Measurements from ENCODE around the gene ST14. TPM values are rescaled to one million over a fixed set of nuclear protein-coding genes. Genes with fewer than 3 reads are reported as not detected.

ST14 gene
- polyA plus RNA-seq, 3 donors: 13.3 to 36.0 (median 23.6) TPM

DNA sequence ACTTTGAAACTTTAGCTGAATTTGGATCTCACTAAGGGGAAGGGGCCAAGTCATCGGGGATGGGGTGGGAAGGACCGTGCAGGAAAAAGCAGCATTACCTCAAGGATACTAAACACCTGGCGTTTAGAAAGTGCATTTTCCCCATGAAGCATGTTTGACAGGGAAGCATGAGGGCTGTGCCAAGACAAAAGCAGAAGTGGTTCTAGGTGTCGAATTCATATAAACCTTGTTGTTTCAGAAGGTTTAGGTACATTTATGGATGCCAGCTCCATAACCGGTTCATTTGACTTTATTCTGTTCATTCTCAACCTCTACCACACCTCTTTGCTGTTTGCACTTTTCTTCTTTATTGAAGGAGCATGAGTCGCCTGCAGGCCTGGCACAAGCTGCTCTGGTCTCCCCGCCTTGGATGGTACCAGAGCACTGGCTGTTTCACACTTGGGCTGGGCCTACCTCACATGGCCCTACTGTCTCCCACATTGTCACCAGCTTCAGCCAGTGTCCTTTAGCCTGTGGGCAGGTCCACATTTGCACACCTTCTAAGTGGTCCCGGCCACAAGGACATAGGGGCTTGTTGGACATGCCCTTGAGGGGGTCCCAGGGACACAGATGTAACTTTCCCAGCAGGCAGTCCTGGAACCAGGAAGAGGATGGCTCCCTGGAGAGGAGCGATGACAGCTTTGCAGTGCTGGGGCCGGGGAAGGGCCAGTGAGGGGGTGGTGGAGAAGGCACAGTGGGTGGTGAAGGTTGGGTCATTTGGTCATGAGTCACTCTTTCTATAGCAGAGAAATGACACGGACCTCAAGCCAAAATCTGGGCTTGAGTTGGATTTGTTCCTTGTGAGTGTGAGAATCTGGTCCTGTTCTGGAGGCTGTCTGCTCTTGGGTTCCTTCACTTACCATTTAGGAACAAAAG, 3.2 kb upstream of the ST14 start:
- H4K20me1 ChIP-seq (ENCODE audit: insufficient read depth, low read length): peaks cover 7% of the 10 kb centered on the region
- H3K27me3 ChIP-seq (ENCODE audit: control insufficient read depth in 2 of 2, insufficient read depth in 2 of 2, low read length in 2 of 2): peaks cover 0 to 14% of the 10 kb centered on the region in 2 donors
- no peak overlapping the region for H3K4me3 Mint-ChIP-seq
- H3K9me3 ChIP-seq (replicated peaks in 1 of 2; ENCODE audit: control insufficient read depth in 1 of 2, insufficient read depth in 1 of 2, low read length in 2 of 2): no peaks in the 10 kb centered on the region
- H3K27ac ChIP-seq (ENCODE audit: low read depth in 1 of 2, low read length in 2 of 2): peak overlapping the region in 1 of 2 donors; percentile 36
- no peaks in the 10 kb centered on the region for H3K36me3 ChIP-seq (replicated peaks in 1 of 2; ENCODE audit: control insufficient read depth in 1 of 2, insufficient read depth in 2 of 2, low read length in 2 of 2)
- peaks cover 5 to 9% of the 10 kb centered on the region in 2 donors for H3K36me3 Mint-ChIP-seq
- no peak overlapping the region for H3K4me2 ChIP-seq (replicated peaks; ENCODE audit: extremely low read depth, low read length, poor library complexity, severe bottlenecking)
- no peak overlapping the region for H3K9ac ChIP-seq (ENCODE audit: insufficient read depth, low read length, poor library complexity, severe bottlenecking)
- H3K27ac Mint-ChIP-seq: peak overlapping the region; percentile 14 to 80 (median 69)
- H3K4me1 ChIP-seq (ENCODE audit: control insufficient read depth in 1 of 2, insufficient read depth in 2 of 2, low read length in 2 of 2): peaks cover 52 to 65% of the 10 kb centered on the region in 2 donors
- peaks cover 16 to 26% (median 16%) of the 10 kb centered on the region in 3 donors for H3K27me3 Mint-ChIP-seq (ENCODE audit: low read depth in 3 of 3)
- WGBS (ENCODE audit: insufficient coverage): 81% methylated on average over 6 of the region's 11 CpGs
- H3K79me2 ChIP-seq (ENCODE audit: insufficient read depth, low read length): peaks cover 10% of the 10 kb centered on the region
- H3K4me3 ChIP-seq (replicated peaks in 1 of 3; ENCODE audit: low read depth in 2 of 3, low read length in 3 of 3): no peak overlapping the region
- intact Hi-C loops (cut with micrococcal nuclease): no loop called here
- H3K9me3 Mint-ChIP-seq: peaks cover 0 to 6% (median 0%) of the 10 kb centered on the region in 7 donors
- TF ChIP-seq, protein P1, sequence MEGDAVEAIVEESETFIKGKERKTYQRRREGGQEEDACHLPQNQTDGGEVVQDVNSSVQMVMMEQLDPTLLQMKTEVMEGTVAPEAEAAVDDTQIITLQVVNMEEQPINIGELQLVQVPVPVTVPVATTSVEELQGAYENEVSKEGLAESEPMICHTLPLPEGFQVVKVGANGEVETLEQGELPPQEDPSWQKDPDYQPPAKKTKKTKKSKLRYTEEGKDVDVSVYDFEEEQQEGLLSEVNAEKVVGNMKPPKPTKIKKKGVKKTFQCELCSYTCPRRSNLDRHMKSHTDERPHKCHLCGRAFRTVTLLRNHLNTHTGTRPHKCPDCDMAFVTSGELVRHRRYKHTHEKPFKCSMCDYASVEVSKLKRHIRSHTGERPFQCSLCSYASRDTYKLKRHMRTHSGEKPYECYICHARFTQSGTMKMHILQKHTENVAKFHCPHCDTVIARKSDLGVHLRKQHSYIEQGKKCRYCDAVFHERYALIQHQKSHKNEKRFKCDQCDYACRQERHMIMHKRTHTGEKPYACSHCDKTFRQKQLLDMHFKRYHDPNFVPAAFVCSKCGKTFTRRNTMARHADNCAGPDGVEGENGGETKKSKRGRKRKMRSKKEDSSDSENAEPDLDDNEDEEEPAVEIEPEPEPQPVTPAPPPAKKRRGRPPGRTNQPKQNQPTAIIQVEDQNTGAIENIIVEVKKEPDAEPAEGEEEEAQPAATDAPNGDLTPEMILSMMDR (IDR thresholded peaks at IDR 0.05): no peak
- peak; percentile 61 to 73 (median 61) for DNase-seq
- H2AFZ ChIP-seq (ENCODE audit: insufficient read depth, low read depth, low read length, poor library complexity, severe bottlenecking): no peak overlapping the region
- peaks cover 64% of the 10 kb centered on the region for H3K4me1 Mint-ChIP-seq

DNA sequence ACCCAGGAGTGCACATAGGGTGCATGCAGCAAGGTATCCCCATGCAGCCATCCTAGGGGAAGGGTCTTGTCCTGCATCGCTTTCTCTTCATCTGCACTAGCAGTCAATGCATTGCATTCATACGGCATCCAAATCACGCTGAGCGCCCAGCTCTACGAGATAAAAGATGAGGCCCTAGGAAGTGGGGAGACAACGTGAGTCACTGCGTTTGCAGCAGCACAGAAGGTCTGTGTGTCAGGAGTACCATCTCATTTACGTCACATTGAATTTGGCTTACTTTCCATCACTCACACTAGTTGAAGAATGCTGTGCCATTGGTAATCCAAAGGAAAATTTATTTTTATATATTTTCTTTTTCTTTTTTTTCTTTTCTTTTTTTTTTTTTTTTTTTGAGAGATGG, 2.5 kb upstream of the ST14 start:
- Mint-ChIP-seq H3K27me3 (ENCODE audit: low read depth in 3 of 3) (peaks cover 16 to 26% (median 17%) of the 10 kb centered on the region in 3 donors), H3K9me3 (peaks cover 0 to 6% (median 0%) of the 10 kb centered on the region in 7 donors), H3K36me3 (peaks cover 5 to 8% of the 10 kb centered on the region in 2 donors), H3K4me1 (peaks cover 71% of the 10 kb centered on the region), H3K27ac (peak overlapping the region in 3 of 7 donors; percentile 14 to 65 (median 51)), H3K4me3 (no peak overlapping the region)
- Histone ChIP-seq H3K4me2 (replicated peaks; ENCODE audit: extremely low read depth, low read length, poor library complexity, severe bottlenecking) (no peak overlapping the region), H4K20me1 (ENCODE audit: insufficient read depth, low read length) (peaks cover 14% of the 10 kb centered on the region), H2AFZ (ENCODE audit: insufficient read depth, low read depth, low read length, poor library complexity, severe bottlenecking) (no peak overlapping the region), H3K27me3 (ENCODE audit: control insufficient read depth in 2 of 2, insufficient read depth in 2 of 2, low read length in 2 of 2) (peaks cover 0 to 14% of the 10 kb centered on the region in 2 donors), H3K4me1 (ENCODE audit: control insufficient read depth in 1 of 2, insufficient read depth in 2 of 2, low read length in 2 of 2) (peaks cover 59 to 73% of the 10 kb centered on the region in 2 donors), H3K36me3 (replicated peaks in 1 of 2; ENCODE audit: control insufficient read depth in 1 of 2, insufficient read depth in 2 of 2, low read length in 2 of 2) (no peaks in the 10 kb centered on the region), H3K9me3 (replicated peaks in 1 of 2; ENCODE audit: control insufficient read depth in 1 of 2, insufficient read depth in 1 of 2, low read length in 2 of 2) (no peaks in the 10 kb centered on the region), H3K4me3 (replicated peaks in 1 of 3; ENCODE audit: low read depth in 2 of 3, low read length in 3 of 3) (no peak overlapping the region), H3K9ac (ENCODE audit: insufficient read depth, low read length, poor library complexity, severe bottlenecking) (no peak overlapping the region), H3K27ac (ENCODE audit: low read depth in 1 of 2, low read length in 2 of 2) (peak overlapping the region in 1 of 2 donors; percentile 36), H3K79me2 (ENCODE audit: insufficient read depth, low read length) (peaks cover 18% of the 10 kb centered on the region)
- intact Hi-C loops (cut with micrococcal nuclease): no loop called here
- DNase-seq: no peak
- TF ChIP-seq, protein P1 (IDR thresholded peaks at IDR 0.05): no peak
- WGBS (ENCODE audit: insufficient coverage): no CpG with 5 or more reads among the region's 8 CpGs

Data from CD14-positive monocyte (primary cell).